Body of pancreas (tissue), 4 donors: Measurements from ENCODE around the gene PRPSAP2.

Experiments
- POLR2A ChIP-seq, 3 donors: fragments of 450-650 bp; IDR thresholded peaks; one replicate each; pipeline ENCODE4 v1.6.1; 2016; ENCODE audit warnings: antibody characterized with exemption in 3 of 3, mild to moderate bottlenecking in 2 of 3
- TF ChIP-seq, protein P1 (sequence below), 7 experiments: fragments of 450-650 bp in 4 of 7; fragments of 200-600 bp in 3 of 7; sonication (generic) in 3 of 7; IDR thresholded peaks; one replicate each; pipeline ENCODE4 v1.5.1; 2016 to 2019; ENCODE audit warnings: antibody characterized with exemption in 7 of 7

DNA sequence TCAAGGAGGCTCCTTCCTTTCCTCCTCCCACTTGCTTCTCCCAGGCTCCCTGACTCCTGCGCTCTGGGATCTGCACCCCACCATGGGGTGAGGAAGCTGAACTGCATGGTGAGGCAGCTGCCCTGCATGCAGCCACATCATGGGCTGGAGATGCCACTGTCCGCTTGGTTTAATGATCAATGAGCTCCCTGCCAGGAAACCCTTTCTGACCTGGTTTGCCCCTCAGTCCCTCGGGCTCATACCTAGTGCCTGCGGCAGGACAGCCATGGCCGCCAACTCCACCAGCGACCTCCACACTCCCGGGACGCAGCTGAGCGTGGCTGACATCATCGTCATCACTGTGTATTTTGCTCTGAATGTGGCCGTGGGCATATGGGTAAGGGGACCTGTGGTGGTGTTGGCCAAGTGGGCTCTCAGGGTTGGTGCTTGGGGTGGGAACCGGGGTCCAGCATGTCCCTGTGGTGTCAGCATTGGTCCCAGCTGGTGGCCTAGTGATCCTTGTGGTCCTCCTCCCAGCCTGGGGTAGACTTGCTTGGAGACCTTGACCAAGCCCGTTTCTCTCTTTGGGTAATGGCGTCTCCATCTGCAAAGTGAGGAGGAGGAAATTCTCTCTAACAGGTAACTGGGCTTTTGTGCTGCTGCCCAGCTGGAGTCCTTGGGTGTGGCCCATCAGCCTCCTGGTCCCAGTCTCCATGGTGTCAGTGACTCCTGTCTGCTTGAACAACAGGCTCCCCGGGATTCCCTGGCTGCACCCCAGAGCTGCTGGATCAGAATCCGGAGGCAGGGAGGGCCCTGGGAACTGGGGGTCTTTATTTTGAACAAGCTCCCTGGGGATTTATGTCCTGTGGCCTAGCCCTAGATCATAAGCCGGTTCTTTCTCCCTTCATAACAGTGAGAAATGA is 94.3 kb downstream of the PRPSAP2 start, which contains the start of gene SLC5A10:
- TF ChIP-seq POLR2A (IDR thresholded peaks at IDR 0.05) = no peak
- TF ChIP-seq, protein P1, sequence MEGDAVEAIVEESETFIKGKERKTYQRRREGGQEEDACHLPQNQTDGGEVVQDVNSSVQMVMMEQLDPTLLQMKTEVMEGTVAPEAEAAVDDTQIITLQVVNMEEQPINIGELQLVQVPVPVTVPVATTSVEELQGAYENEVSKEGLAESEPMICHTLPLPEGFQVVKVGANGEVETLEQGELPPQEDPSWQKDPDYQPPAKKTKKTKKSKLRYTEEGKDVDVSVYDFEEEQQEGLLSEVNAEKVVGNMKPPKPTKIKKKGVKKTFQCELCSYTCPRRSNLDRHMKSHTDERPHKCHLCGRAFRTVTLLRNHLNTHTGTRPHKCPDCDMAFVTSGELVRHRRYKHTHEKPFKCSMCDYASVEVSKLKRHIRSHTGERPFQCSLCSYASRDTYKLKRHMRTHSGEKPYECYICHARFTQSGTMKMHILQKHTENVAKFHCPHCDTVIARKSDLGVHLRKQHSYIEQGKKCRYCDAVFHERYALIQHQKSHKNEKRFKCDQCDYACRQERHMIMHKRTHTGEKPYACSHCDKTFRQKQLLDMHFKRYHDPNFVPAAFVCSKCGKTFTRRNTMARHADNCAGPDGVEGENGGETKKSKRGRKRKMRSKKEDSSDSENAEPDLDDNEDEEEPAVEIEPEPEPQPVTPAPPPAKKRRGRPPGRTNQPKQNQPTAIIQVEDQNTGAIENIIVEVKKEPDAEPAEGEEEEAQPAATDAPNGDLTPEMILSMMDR (IDR thresholded peaks at IDR 0.05) = no peak
